ENCODE measurements around the gene ESAM.
"Not testable (repeated sequence)": the region's sequence is repeated elsewhere in the genome, so short reads cannot be mapped to it uniquely, and the experiment has no call there.

GRCh38 chr11:124770959-124771358 lies 8.9 kb upstream of the ESAM start:
- TF ChIP-seq CTCF (IDR thresholded peaks at IDR 0.05; ENCODE audit: insufficient read depth, low read length); GABPA (IDR thresholded peaks at IDR 0.05; ENCODE audit: low read depth): not testable (repeated sequence)
